ENCODE data around the gene ELK1.

- TF ChIP-seq CTCF (IDR thresholded peaks at IDR 0.05) = no peak
- no peak for TF ChIP-seq POLR2A (IDR thresholded peaks at IDR 0.05)
Measured at GRCh38 chrX:47586043-47586787, 64.1 kb downstream of the ELK1 start.
